ENCODE data around the gene ARHGAP40.

DNA sequence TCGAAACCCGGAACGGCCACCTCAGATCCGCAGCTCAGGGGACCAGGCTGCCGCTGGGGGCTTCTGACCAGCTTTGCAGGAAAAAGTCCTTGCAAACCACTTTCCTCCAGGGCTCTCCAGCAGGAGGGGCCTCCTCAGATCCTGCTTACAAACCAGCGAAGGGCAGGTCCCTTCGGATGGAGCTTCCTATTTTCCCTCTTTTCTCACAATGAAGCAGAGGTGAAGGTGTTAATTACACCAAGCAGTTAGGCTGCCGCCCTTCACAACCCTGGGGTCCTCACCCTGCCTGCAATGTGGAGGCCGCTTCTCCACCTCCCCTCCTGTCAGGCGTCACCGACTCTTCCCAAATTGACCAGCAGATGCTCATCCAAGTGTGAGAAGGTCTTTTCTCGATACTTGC lies 5.7 kb downstream of the ARHGAP40 start:
- TF ChIP-seq, protein P1, sequence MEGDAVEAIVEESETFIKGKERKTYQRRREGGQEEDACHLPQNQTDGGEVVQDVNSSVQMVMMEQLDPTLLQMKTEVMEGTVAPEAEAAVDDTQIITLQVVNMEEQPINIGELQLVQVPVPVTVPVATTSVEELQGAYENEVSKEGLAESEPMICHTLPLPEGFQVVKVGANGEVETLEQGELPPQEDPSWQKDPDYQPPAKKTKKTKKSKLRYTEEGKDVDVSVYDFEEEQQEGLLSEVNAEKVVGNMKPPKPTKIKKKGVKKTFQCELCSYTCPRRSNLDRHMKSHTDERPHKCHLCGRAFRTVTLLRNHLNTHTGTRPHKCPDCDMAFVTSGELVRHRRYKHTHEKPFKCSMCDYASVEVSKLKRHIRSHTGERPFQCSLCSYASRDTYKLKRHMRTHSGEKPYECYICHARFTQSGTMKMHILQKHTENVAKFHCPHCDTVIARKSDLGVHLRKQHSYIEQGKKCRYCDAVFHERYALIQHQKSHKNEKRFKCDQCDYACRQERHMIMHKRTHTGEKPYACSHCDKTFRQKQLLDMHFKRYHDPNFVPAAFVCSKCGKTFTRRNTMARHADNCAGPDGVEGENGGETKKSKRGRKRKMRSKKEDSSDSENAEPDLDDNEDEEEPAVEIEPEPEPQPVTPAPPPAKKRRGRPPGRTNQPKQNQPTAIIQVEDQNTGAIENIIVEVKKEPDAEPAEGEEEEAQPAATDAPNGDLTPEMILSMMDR (IDR thresholded peaks at IDR 0.05 in 8 of 11, conservative IDR thresholded peaks at IDR 0.05 in 3 of 11) = no peak
- no peak for TF ChIP-seq POLR2AphosphoS5 (IDR thresholded peaks at IDR 0.05)

Data from spleen (tissue), 7 donors.